Measurements from ENCODE around the gene ERRFI1. TPM values are rescaled to one million over a fixed set of nuclear protein-coding genes. Genes with fewer than 3 reads are reported as not detected.
"Not testable (repeated sequence)": the region's sequence is repeated elsewhere in the genome, so short reads cannot be mapped to it uniquely, and the experiment has no call there.

Gene ERRFI1
- total RNA-seq, 1 experiment from 2014 or later = 220 TPM

- not testable (repeated sequence) for H3K27me3 ChIP-seq; H3K9me3 ChIP-seq (replicated peaks); H3K27ac ChIP-seq; H3K4me3 ChIP-seq; H3K4me1 ChIP-seq; DNase-seq
- peaks cover 55% of the 10 kb centered on the region for H3K36me3 ChIP-seq
These were observed 62.3 kb downstream of the ERRFI1 start for GRCh38 chr1:7963841-7964240.

DNA sequence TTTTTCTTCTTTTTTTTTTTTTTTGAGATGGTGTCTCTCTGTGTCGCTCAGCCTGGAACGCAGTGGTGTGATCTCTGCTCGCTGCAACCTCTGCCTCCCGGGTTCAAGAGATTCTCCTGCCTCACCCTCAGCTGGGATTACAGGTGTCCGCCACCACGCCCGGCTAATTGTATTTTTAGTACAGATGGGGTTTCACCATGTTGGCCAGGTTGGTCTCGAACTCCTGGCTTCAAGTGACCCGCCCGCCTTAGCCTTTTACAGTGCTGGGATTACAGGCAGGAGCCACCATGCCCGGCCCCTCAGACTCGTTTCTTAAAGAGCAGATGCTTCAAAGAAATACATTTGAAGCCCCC, 62.8 kb downstream of the ERRFI1 start:
- DNase-seq; H3K9me3 ChIP-seq (replicated peaks); H3K27me3 ChIP-seq; H3K4me3 ChIP-seq; H3K4me1 ChIP-seq; H3K27ac ChIP-seq: not testable (repeated sequence)
- peaks cover 50% of the 10 kb centered on the region for H3K36me3 ChIP-seq

DNA sequence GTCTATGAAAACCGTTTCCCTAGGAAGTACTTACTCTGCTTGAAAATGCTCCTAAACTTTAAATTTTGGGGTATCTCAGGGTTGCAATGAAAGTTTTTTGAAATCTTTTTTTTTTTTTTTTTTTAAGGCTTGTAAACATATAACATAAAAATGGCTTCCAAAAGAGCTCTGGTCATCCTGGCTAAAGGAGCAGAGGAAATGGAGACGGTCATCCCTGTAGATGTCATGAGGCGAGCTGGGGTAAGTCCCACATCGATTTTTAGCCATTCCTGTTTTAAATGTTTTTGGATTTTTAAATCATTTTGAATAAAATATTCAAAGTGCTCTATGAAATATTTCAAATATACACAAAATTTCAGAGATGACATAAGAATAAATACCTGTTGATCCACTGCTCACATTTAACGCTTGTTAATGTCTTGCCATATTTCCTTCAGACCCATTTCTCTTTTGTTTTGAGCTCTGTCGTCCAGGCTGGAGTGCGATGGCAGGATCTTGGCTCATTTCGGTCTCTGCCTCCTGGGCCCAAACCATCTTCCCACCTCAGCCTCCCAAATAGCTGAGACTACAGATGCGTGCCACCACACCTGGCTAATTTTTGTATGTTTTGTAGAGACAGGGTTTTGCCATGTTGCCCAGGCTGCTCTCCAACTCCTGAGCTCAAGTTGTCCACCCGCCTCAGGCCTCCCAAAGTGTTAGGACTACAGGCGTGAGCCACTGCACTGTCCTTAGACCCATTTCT, 63.3 kb downstream of the ERRFI1 start:
- H3K27me3 ChIP-seq = no peaks in the 10 kb centered on the region

GRCh38 chr1:7962014-7962335, 64.1 kb downstream of the ERRFI1 start:
- no peaks in the 10 kb centered on the region for H3K9me3 ChIP-seq (replicated peaks)
- H3K36me3 ChIP-seq = peaks cover 38% of the 10 kb centered on the region
- DNase-seq = no peak
- H3K27me3 ChIP-seq = no peaks in the 10 kb centered on the region
- peak overlapping the region; percentile 62 for H3K27ac ChIP-seq
- no peaks in the 10 kb centered on the region for H3K4me1 ChIP-seq
- H3K4me3 ChIP-seq = peak overlapping the region; percentile 70

More for the DNA sequence above, 63.3 kb downstream of the ERRFI1 start:
- Histone ChIP-seq H3K4me1 (no peaks in the 10 kb centered on the region), H3K36me3 (peaks cover 46% of the 10 kb centered on the region), H3K9me3 (replicated peaks) (no peaks in the 10 kb centered on the region), H3K4me3 (peak overlapping the region; percentile 70), H3K27ac (no peak overlapping the region; the same call in 1 of the 2 replicates)
- DNase-seq = no peak

Other genes starting within 250 kb of the ERRFI1 start
- gene PER3, start 242.0 kb downstream of the ERRFI1 start, total RNA-seq (2014; rRNA removed; shearing (Covaris generic)) = 2.0 and 2.7 TPM in 2 replicates
- not detected in 2 replicates for gene UTS2, start 173.2 kb downstream of the ERRFI1 start, total RNA-seq (2014; rRNA removed; shearing (Covaris generic))
- gene TNFRSF9, start 85.5 kb downstream of the ERRFI1 start, total RNA-seq (2014; rRNA removed; shearing (Covaris generic)) = 0.13 TPM in 1 of 2 replicates, not detected in the other
- 441 and 456 TPM in 2 replicates for gene PARK7, start 64.6 kb downstream of the ERRFI1 start, total RNA-seq (2014; rRNA removed; shearing (Covaris generic))